ENCODE data around the gene INHBB. TPM values are rescaled to one million over a fixed set of nuclear protein-coding genes. Genes with fewer than 3 reads are reported as not detected.

Gene INHBB
- total RNA-seq, 2 experiments from 2014 or later, result not detected

GRCh38 chr2:120373424-120373823, 27.5 kb downstream of the INHBB start:
- H3K27me3 Mint-ChIP-seq, result peaks cover 9% of the 10 kb centered on the region
- no peak for TF ChIP-seq CTCF (IDR thresholded peaks at IDR 0.05)
- Histone ChIP-seq H3K9me3 (ENCODE audit: control insufficient read depth in 1 of 2, insufficient read depth in 1 of 2, low read length in 2 of 2) (peaks cover 0 to 5% of the 10 kb centered on the region in 2 experiments), H3K27me3 (ENCODE audit: control insufficient read depth in 1 of 2, insufficient read depth in 2 of 2, low read length in 2 of 2) (peaks cover 0 to 6% of the 10 kb centered on the region in 2 experiments), H3K36me3 (ENCODE audit: insufficient read depth, low read length) (no peaks in the 10 kb centered on the region), H3K4me3 (ENCODE audit: low read length) (no peak overlapping the region), H3K4me1 (ENCODE audit: insufficient read depth, low read length) (no peaks in the 10 kb centered on the region), H3K27ac (ENCODE audit: low read depth in 1 of 2, low read length in 2 of 2) (no peak overlapping the region)
- no peaks in the 10 kb centered on the region for H3K9me3 Mint-ChIP-seq
- intact Hi-C loops (cut with DNase I, micrococcal nuclease), result no loop called here
- ChIA-PET CTCF (no interaction called here), POLR2A (no interaction called here)
- H3K4me1 Mint-ChIP-seq (ENCODE audit: low read depth), result no peaks in the 10 kb centered on the region
- no peaks in the 10 kb centered on the region for H3K36me3 Mint-ChIP-seq (ENCODE audit: low read depth)
- ATAC-seq (ENCODE audit: poor library complexity) (no peak), DNase-seq (no peak)
- no peak overlapping the region for H3K4me3 Mint-ChIP-seq
- no peak overlapping the region for H3K27ac Mint-ChIP-seq

GRCh38 chr2:120374821-120375220, 28.9 kb downstream of the INHBB start:
- Mint-ChIP-seq H3K27me3 (peaks cover 10% of the 10 kb centered on the region), H3K27ac (no peak overlapping the region)
- POLR2A ChIA-PET, result no interaction called here

GRCh38 chr2:120375251-120376020, 29.5 kb downstream of the INHBB start:
- no peak overlapping the region for H3K27ac ChIP-seq (ENCODE audit: low read depth in 1 of 2, low read length in 2 of 2)
- H3K4me1 ChIP-seq (ENCODE audit: insufficient read depth, low read length), result no peaks in the 10 kb centered on the region
- intact Hi-C loops (cut with DNase I, micrococcal nuclease), result no loop called here
- no peak for TF ChIP-seq CTCF (IDR thresholded peaks at IDR 0.05)
- H3K27ac Mint-ChIP-seq, result no peak overlapping the region
- peaks cover 0 to 6% of the 10 kb centered on the region in 2 experiments for H3K27me3 ChIP-seq (ENCODE audit: control insufficient read depth in 1 of 2, insufficient read depth in 2 of 2, low read length in 2 of 2)
- no peaks in the 10 kb centered on the region for H3K4me1 Mint-ChIP-seq (ENCODE audit: low read depth)
- H3K4me3 Mint-ChIP-seq, result no peak overlapping the region
- H3K9me3 ChIP-seq (ENCODE audit: control insufficient read depth in 1 of 2, insufficient read depth in 1 of 2, low read length in 2 of 2), result peaks cover 0 to 5% of the 10 kb centered on the region in 2 experiments
- no peaks in the 10 kb centered on the region for H3K36me3 ChIP-seq (ENCODE audit: insufficient read depth, low read length)
- H3K4me3 ChIP-seq (ENCODE audit: low read length), result no peak overlapping the region
- H3K9me3 Mint-ChIP-seq, result no peaks in the 10 kb centered on the region
- ChIA-PET CTCF (no interaction called here), POLR2A (no interaction called here)
- H3K27me3 Mint-ChIP-seq, result peaks cover 13% of the 10 kb centered on the region
- ATAC-seq (ENCODE audit: poor library complexity) (no peak), DNase-seq (no peak)
- H3K36me3 Mint-ChIP-seq (ENCODE audit: low read depth), result no peaks in the 10 kb centered on the region

More at GRCh38 chr2:120374821-120375220, 28.9 kb downstream of the INHBB start:
- ATAC-seq (ENCODE audit: poor library complexity) (no peak), DNase-seq (no peak)
- no peak for TF ChIP-seq CTCF (IDR thresholded peaks at IDR 0.05)
- no peaks in the 10 kb centered on the region for H3K36me3 ChIP-seq (ENCODE audit: insufficient read depth, low read length)
- no peaks in the 10 kb centered on the region for H3K4me1 ChIP-seq (ENCODE audit: insufficient read depth, low read length)
- Mint-ChIP-seq H3K36me3 (ENCODE audit: low read depth) (no peaks in the 10 kb centered on the region), H3K9me3 (no peaks in the 10 kb centered on the region), H3K4me3 (no peak overlapping the region), H3K4me1 (ENCODE audit: low read depth) (no peaks in the 10 kb centered on the region)
- H3K27me3 ChIP-seq (ENCODE audit: control insufficient read depth in 1 of 2, insufficient read depth in 2 of 2, low read length in 2 of 2), result peaks cover 0 to 6% of the 10 kb centered on the region in 2 experiments
- H3K27ac ChIP-seq (ENCODE audit: low read depth in 1 of 2, low read length in 2 of 2), result no peak overlapping the region
- CTCF ChIA-PET, result no interaction called here
- no peak overlapping the region for H3K4me3 ChIP-seq (ENCODE audit: low read length)
- H3K9me3 ChIP-seq (ENCODE audit: control insufficient read depth in 1 of 2, insufficient read depth in 1 of 2, low read length in 2 of 2), result peaks cover 0 to 5% of the 10 kb centered on the region in 2 experiments
- intact Hi-C loops (cut with DNase I, micrococcal nuclease), result no loop called here
